Measurements from ENCODE around the gene GET4.

The GET4 gene

GRCh38 chr7:945556-946255 lies 69.4 kb downstream of the GET4 start:
- H3K27ac ChIP-seq (ENCODE audit: low read length) = no peak overlapping the region
- H3K79me2 ChIP-seq (ENCODE audit: low read length) = no peaks in the 10 kb centered on the region
- H2AFZ ChIP-seq (ENCODE audit: low read length) = no peak overlapping the region
- no peaks in the 10 kb centered on the region for H3K9me2 ChIP-seq (replicated peaks; ENCODE audit: insufficient read depth, low read length)
- H3K4me1 ChIP-seq (ENCODE audit: low read length) = peaks cover 4% of the 10 kb centered on the region; the same call in 1 of the 2 replicates
- TF ChIP-seq EZH2phosphoT487 (IDR thresholded peaks at IDR 0.05; ENCODE audit: low read length) (no peak), EZH2 (optimal IDR thresholded peaks at IDR 0.05; ENCODE audit: low read depth, low read length) (no peak)
- TF ChIP-seq, protein P1, sequence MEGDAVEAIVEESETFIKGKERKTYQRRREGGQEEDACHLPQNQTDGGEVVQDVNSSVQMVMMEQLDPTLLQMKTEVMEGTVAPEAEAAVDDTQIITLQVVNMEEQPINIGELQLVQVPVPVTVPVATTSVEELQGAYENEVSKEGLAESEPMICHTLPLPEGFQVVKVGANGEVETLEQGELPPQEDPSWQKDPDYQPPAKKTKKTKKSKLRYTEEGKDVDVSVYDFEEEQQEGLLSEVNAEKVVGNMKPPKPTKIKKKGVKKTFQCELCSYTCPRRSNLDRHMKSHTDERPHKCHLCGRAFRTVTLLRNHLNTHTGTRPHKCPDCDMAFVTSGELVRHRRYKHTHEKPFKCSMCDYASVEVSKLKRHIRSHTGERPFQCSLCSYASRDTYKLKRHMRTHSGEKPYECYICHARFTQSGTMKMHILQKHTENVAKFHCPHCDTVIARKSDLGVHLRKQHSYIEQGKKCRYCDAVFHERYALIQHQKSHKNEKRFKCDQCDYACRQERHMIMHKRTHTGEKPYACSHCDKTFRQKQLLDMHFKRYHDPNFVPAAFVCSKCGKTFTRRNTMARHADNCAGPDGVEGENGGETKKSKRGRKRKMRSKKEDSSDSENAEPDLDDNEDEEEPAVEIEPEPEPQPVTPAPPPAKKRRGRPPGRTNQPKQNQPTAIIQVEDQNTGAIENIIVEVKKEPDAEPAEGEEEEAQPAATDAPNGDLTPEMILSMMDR (IDR thresholded peaks at IDR 0.05; ENCODE audit: low read length) = no peak
- no peak overlapping the region for H3K9ac ChIP-seq (ENCODE audit: low read length)
- no peaks in the 10 kb centered on the region for H3K36me3 ChIP-seq (replicated peaks; ENCODE audit: insufficient read depth, low read length)
- H3K4me2 ChIP-seq (ENCODE audit: low read depth, low read length) = no peak overlapping the region
- no peaks in the 10 kb centered on the region for H3F3A ChIP-seq (ENCODE audit: insufficient read depth, low read length)
- no peak for DNase-seq
- peaks cover 40% of the 10 kb centered on the region for H3K27me3 ChIP-seq (replicated peaks; ENCODE audit: insufficient read depth, low read length)
- no peaks in the 10 kb centered on the region for H3K9me3 ChIP-seq (replicated peaks; ENCODE audit: insufficient read depth, low read length)
- H4K20me1 ChIP-seq (ENCODE audit: insufficient read depth, low read length) = no peaks in the 10 kb centered on the region
- H3K4me3 ChIP-seq (ENCODE audit: low read length) = no peak overlapping the region
